HG03097 (cell line): ENCODE results near the gene OBP2A.
"Not testable (repeated sequence)": the region's sequence is repeated elsewhere in the genome, so short reads cannot be mapped to it uniquely, and the experiment has no call there.

ENCODE experiments used
- ATAC-seq: cut with Tn5 transposase; IDR thresholded peaks from one replicate; pipeline ENCODE4 v1.9.1; 2021; ENCODE audit not compliant: unreplicated experiment, low FRiP score

The OBP2A gene, protein sequence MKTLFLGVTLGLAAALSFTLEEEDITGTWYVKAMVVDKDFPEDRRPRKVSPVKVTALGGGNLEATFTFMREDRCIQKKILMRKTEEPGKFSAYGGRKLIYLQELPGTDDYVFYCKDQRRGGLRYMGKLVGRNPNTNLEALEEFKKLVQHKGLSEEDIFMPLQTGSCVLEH

GRCh38 chr9:135545646-135546176 lies at the start of gene OBP2A:
Gene OBP2A, plus strand, starts transcription at chr9:135546126. Its CDS starts 55 bp downstream, at chr9:135546181.
- not testable (repeated sequence) for ATAC-seq

- no peak for ATAC-seq
Observed at GRCh38 chr9:135498381-135499126, 47.4 kb upstream of the OBP2A start.

DNA sequence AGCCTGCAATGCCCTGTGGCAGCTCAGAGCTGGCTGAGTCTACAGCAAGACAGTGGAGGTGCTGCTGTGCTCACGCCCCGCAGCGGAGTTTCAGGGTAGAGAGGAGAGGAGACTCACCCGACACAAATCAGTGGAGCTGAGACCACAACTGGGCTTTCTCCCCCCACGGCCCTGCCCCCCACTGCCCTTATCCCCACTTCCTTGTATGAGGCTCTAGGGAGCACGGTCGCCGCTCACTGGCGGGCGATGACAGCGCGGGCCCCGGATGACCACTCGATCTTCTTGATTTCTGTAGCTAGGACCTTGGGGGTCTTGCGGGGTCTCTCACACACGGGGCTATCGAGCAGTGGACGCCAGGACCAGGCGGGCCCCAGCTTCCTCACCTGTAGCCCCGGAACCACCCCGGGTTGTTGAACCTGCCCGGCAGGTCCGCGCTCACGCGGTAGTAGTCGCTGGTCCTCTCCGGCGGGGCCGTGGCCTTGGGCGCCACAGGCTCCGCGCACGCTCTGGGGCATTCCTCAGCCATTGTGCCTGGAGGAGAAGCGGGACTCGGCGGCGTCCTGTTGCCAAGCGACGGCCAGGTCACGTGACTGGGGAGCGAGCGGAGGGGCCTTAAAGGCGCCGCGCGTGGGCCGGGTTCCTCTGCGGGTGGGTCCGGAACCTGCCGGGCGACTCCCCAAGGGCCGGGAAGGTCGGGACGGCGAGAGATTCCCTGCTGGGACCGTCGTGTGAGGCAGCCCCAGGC lies 46.4 kb upstream of the OBP2A start:
- ATAC-seq: peak; percentile 56

- ATAC-seq: no peak
Observed at GRCh38 chr9:135500071-135500524, 45.8 kb upstream of the OBP2A start.

- peak; percentile 69 for ATAC-seq
Observed at GRCh38 chr9:135500525-135501260, 45.2 kb upstream of the OBP2A start, which contains the start of gene MRPS2. Gene MRPS2, plus strand, starts transcription at chr9:135500682. Its CDS starts 29 bp downstream, at chr9:135500711.

GRCh38 chr9:135501261-135502167 lies 44.4 kb upstream of the OBP2A start:
- ATAC-seq: no peak

DNA sequence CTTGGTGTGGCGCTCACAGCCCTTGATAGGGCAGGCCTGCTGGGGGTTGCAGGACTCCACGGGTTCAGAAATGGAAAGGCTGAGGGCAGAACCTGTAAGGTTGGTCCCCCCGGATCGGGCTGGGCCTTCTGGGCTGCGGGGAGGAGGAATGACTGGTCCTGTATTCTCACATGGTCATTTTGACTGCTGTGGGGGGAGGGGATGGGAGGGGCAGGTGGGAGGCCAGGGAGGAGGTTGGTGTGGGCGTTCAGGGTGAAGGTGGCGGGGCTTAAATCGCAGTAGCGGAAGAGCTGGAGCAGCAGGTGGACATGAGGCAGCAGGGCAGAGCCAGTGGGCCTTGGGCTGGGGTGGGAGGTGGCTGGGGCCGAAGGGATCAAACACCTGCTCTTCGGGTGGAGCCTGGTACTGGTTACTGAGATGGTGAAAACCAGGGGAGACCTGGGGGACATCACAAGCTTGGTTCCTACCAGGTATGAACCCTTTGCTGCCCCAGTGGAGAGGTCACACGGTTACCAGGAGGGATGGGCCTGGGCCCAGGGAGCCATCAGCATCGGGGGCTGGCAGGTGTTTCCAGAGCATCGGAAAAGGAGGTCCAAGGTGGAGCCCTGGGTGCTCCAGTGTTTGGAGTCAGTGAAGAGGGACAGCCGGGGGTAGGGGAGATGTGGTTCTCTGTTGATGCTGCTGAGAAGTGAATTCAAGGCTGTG lies 43.6 kb upstream of the OBP2A start:
- ATAC-seq: no peak

DNA sequence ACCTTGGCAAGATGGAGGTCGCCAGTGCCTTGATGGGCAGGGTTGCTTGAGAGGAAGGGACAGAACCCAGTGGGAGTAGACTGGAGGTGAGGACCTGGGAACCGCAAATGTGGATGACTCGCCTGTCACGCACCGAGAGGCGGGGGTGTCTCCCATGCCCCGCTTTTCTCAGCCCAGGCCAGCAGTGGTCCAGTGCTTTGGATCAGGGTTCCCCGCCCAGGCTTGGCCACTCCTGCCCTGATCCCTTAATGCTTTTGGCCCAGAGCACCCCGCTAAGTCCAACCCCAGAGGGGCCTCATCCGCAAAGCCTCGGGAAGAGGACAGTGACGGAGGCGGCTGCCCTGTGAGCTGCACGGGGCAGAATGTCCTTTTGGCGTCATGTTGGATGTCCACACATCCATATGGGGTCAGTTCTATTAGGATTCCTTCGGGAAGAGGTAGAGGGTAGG lies 43.0 kb upstream of the OBP2A start:
- ATAC-seq: no peak

- ATAC-seq: no peak
Observed at GRCh38 chr9:135503371-135504261, 42.3 kb upstream of the OBP2A start.

- no peak for ATAC-seq
Observed at GRCh38 chr9:135504262-135505243, 41.4 kb upstream of the OBP2A start.

- no peak for ATAC-seq
Observed at GRCh38 chr9:135505406-135506187, 40.3 kb upstream of the OBP2A start.

DNA sequence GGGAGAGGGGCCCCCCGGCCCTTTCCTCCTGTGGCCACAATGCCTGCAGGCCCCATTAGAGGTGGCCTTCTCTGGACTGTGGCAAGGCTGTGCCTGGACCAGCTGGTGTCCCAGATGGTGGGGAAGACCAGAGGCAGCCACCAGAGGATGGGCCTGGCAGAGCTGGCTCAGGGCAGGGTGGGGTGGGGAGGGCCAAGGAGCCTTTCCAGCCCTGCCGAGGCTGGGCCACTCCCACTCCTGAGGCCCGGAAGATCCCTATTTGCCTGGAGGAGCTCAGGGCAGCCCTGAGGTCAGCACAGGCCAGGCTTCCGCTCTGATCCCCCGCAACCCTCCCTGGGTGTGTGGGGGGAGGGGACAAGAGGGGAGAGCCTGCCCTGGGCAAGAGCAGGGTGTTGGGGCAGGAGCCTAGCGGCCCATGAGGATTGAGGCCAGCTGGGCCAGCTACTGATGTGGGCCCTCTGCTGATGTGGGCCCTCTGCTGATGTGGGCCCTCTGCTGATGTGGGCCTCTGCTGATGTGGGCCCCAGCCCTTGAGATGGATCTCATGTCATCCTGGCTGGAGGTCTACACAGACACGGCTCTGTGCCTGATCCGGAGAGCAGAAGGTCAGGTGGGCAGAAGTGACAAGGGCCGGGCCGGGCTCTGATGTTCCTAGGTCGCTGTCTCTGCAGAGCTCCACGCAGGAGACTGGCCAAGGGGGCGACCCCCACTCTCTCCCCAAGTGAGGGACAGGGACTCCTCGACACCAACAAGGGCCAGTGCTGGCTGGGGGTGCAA lies 39.4 kb upstream of the OBP2A start:
- no peak for ATAC-seq

DNA sequence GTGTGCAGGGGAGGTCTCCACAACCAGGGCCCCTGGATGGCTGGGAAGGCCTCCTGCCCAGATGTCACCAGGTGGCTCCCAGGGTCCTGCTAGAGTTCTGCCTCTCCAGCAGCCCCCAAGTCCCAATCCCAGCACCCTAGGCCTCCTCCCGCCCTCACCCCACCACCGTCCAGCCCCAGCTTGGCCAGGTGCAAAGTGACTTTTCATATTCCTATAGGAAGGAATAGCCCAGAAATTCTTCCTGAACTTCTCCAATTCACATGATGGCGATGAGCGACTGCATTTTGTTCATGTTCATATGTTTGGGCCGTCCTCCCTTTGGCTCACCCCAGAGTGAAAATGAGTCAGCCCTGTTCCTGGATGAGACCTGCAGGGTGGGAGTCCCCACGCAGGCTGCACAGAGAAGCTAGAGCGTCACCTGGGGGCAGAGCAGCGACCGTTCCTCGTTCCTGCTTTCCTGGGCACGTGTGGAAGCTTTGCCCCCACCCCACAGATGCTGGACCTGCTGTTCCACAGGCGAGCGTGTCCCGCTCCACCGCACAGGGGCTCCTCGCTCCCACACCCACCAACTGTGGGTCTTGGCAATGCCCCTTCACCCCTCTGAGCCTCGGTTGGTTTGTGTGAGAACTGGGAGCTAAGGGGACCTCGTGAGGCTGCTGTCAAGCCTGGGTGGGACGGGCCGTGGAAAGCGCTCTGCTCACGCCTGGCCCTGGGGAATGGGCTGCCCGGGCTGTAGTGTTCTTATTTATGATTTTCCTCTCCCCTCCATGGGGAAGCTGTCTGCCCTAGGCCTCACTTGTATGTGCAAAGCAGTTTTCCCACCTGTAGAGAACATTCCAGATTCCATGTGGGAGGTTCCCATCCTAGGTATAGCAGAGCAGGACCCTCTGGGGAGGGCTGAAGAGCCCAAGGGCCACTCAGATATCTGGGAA lies 38.6 kb upstream of the OBP2A start:
- no peak for ATAC-seq

DNA sequence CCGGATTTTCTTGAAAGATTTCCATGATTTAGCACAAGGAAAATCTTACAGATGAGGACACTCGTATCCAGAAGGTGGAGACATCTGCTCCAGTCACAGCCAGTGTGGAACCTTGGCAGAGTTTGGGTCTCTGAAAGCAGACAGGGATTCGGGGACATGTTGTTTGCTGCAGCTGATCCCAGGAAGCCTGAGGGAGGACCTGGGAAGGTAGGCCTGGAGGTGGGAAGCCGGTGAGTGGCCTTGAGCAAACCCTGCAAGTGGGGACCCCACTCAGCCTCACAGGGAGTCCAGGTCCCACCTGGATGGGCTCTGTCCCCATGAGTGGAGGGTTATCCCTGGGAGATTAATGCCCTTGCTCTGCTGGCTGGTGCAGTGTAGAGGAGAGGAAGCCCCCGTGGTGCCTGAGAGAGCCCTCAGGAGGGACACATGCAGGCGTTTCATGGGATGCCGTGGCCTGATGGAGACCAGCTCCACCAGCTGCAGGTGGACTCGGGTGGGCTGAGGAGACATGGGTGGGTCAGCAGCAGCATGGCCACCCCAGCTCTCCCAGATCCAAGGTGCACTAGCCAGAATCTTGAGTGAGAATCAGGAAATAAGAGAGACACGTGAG lies 37.6 kb upstream of the OBP2A start:
- no peak for ATAC-seq
